Fibroblast of the aortic adventitia (primary cell): ENCODE data around the gene EHD4. TPM values are rescaled to one million over a fixed set of nuclear protein-coding genes. Genes with fewer than 3 reads are reported as not detected.

Experiments used
- DNase-seq: peaks from one replicate; pipeline ENCODE4 v3.0.0-alpha.2; 2010; ENCODE audit warnings: low read depth
- H3K4me3 ChIP-seq: 2 replicates; pipeline ENCODE4 v1.5.1; 2011; ENCODE audit warnings: low read depth, mild to moderate bottlenecking, control low read depth, low read length, moderate library complexity
- CTCF ChIP-seq: IDR thresholded peaks from 2 replicates; pipeline ENCODE4 v1.5.1; 2011; ENCODE audit warnings: mild to moderate bottlenecking, low read length, control low read depth, inconsistent platforms; ENCODE audit not compliant: insufficient read depth
- total RNA-seq: library from RNA; depleted of rRNA; stranded (reverse); fragments of >200 nt; gene quantifications from 2 replicates; pipeline ENCODE4 v1.2.3, GENCODE V29; 2012; ENCODE audit warnings: low replicate concordance

The EHD4 gene
- total RNA-seq, 1 donor = 10.8 TPM

DNA sequence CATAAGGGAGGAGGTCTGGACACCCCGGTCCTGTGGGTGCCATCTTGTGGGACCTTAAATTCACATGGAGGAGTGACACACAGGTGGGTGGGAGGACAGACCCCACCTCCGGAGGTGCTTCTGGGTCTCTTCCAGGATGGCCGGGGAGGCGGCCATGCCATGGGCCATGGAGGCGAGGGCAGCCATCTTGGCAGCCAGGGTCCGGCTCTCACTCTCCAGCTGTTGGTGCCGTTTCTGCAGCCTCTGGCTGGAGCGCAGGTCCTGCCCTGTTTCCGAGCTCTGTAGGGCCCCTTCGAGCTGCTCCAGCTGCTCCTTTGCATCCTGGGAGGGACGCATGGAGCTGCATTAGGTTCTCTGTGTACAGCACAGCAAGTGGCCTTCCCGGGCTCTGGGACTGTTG, 97.6 kb downstream of the EHD4 start:
- no peak for TF ChIP-seq CTCF

DNA sequence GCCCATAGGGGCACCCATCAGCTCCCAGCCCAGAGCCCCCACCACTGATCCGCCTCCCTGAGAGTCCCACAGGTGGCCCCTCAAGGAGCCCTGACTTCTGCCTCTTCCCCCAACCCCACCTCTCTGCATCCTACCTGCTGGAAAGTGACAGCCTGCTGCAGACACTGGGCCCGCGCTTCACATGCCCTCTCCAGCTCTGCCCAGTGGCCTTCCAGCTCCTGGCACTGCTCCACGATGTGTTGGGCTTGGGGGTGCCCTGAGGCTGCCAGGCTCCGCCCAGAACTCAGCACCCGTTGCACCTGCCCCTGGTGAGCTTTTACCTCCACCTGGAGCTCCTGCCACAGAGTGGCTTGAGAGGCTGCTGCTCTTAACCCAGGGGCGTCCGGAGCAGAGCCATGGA, 98.6 kb downstream of the EHD4 start:
- DNase-seq = no peak
- no peak for TF ChIP-seq CTCF
- H3K4me3 ChIP-seq = no peak overlapping the region

More for the DNA sequence above, 97.6 kb downstream of the EHD4 start:
- H3K4me3 ChIP-seq = no peak overlapping the region
- no peak for DNase-seq

DNA sequence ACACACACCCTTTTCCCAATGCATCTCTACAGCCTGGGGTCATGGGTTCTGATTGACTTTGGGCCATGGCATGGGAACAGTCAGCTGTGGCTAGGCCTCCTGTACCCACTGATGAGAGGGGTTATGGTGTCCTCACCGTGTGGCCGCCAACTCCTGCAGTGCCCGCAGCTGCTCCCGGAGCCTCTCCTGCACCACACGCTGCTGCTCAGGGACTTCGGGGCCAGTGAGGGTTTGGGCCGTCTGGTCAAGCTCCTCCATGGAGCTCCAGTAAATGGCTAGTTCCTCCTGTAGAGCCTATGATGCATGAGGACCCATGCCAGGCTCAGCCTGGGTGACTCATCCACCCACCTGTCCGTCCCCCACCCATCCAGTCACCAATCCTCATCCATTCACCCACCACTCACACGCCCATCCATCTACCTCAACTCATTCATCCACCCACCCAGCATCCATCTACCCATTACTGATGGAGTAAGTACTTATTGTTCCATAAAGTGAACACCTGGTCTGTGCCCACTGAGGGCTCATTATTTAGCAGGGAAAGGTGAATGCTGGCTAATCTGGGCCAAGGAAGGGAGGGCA, 100.1 kb downstream of the EHD4 start:
- no peak for DNase-seq
- no peak overlapping the region for H3K4me3 ChIP-seq
- no peak for TF ChIP-seq CTCF

DNA sequence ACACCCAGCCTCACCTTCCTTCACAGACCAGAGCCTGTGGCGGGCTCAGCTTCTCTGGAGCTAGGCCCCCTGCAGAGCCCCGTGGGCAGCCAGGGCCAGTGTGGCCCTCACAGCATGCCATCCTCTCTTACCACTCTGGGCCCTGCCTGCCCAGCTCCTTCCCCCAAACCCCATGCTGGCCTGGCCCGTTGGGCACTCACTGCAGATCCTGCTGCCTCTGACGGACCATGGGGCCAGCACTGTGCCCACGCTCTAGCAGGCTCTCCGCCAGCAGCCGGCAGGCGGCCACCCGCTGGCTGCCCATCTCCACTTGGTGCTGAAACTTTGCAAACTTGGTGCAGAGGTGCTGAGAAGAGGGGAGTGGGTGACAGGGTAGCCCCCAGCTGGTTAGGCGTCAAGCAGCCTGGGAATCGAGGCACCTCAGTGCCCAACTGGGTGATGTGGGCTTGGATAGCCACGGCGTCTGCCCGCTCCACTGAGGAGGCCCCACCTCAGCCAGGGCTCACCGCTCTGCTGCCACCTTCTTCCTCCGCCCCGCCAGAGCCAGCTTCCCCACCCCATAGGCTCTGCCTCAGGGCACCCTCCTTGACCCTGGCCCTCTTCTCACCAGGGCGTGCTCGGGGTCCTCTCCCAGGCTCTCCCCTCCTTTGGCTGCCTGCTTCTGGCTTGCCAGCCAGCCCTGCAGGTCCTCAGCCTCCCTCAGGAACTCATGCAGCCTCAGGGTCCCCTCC, 101.0 kb downstream of the EHD4 start:
- TF ChIP-seq CTCF = no peak
- DNase-seq = no peak

DNA sequence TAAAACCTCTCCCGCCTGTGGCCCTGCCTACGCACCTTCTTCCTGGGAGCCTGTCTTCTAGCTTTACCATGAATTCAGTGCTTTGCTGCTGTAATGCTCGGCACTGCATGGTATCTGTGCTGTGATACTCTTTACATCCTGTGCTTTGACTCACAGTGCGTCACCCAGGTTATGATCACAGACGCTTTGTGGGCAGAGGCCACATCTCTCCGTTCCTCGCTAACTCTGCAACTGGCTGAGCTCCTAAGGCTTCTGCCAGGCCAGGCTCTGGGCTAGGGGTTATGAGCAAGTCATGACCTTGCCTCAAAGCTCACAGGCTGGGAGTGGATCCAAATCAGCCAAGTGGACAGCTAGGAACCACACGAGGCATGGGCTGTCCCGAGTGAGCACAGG, 101.7 kb downstream of the EHD4 start:
- H3K4me3 ChIP-seq = no peak overlapping the region
- peak; percentile 34 for DNase-seq
- no peak for TF ChIP-seq CTCF

More for the DNA sequence above, 101.0 kb downstream of the EHD4 start:
- H3K4me3 ChIP-seq = no peak overlapping the region

GRCh38 chr15:41869770-41870688, 102.3 kb downstream of the EHD4 start:
- no peak for DNase-seq
- no peak overlapping the region for H3K4me3 ChIP-seq
- TF ChIP-seq CTCF = no peak
